HG02885 (cell line): ENCODE data around the gene C1orf53.
"Not testable (repeated sequence)": the region's sequence is repeated elsewhere in the genome, so short reads cannot be mapped to it uniquely, and the experiment has no call there.

Experiments used
- ATAC-seq: cut with Tn5 transposase; IDR thresholded peaks from one replicate; pipeline ENCODE4 v1.9.1; 2021; ENCODE audit warnings: mild to moderate bottlenecking; ENCODE audit not compliant: unreplicated experiment, poor library complexity

The C1orf53 gene

GRCh38 chr1:197902454-197903195 is at the start of gene C1orf53:
C1orf53 (plus strand) TSS chr1:197902630; CDS start chr1:197902650, 20 bp downstream.
- peak; percentile 95 for ATAC-seq

GRCh38 chr1:197855751-197856150 is 46.7 kb upstream of the C1orf53 start:
- ATAC-seq, result not testable (repeated sequence)

- ATAC-seq, result no peak
Observed at GRCh38 chr1:197857477-197857876, 45.0 kb upstream of the C1orf53 start.

GRCh38 chr1:197859024-197859423 is 43.4 kb upstream of the C1orf53 start:
- ATAC-seq, result no peak

- no peak for ATAC-seq
Observed at GRCh38 chr1:197862221-197862620, 40.2 kb upstream of the C1orf53 start.

- no peak for ATAC-seq
Observed at GRCh38 chr1:197862671-197863070, 39.8 kb upstream of the C1orf53 start.

GRCh38 chr1:197865809-197866208 is 36.6 kb upstream of the C1orf53 start:
- no peak for ATAC-seq

GRCh38 chr1:197868751-197869489 is 33.5 kb upstream of the C1orf53 start:
- peak; percentile 99 for ATAC-seq

- ATAC-seq, result no peak
Observed at GRCh38 chr1:197869490-197870077, 32.8 kb upstream of the C1orf53 start.

GRCh38 chr1:197876894-197877293 is 25.5 kb upstream of the C1orf53 start:
- ATAC-seq, result no peak

GRCh38 chr1:197880385-197880784 is 22.0 kb upstream of the C1orf53 start:
- not testable (repeated sequence) for ATAC-seq

- not testable (repeated sequence) for ATAC-seq
Observed at GRCh38 chr1:197882241-197882640, 20.2 kb upstream of the C1orf53 start.

- no peak for ATAC-seq
Observed at GRCh38 chr1:197884173-197884572, 18.3 kb upstream of the C1orf53 start.

GRCh38 chr1:197890936-197891335 is 11.5 kb upstream of the C1orf53 start:
- no peak for ATAC-seq

- no peak for ATAC-seq
Observed at GRCh38 chr1:197892684-197893083, 9.7 kb upstream of the C1orf53 start.

- ATAC-seq, result no peak
Observed at GRCh38 chr1:197896301-197896700, 6.1 kb upstream of the C1orf53 start.

- no peak for ATAC-seq
Observed at GRCh38 chr1:197899037-197899436, 3.4 kb upstream of the C1orf53 start.

- ATAC-seq, result no peak
Observed at GRCh38 chr1:197902131-197902453, 338 bp upstream of the C1orf53 start.

- ATAC-seq, result no peak
Observed at GRCh38 chr1:197903196-197903514, 725 bp downstream of the C1orf53 start.

GRCh38 chr1:197904126-197904787 is 1.8 kb downstream of the C1orf53 start:
- no peak for ATAC-seq
